ENCODE data around the gene HOXB3.

Gene HOXB3

DNA sequence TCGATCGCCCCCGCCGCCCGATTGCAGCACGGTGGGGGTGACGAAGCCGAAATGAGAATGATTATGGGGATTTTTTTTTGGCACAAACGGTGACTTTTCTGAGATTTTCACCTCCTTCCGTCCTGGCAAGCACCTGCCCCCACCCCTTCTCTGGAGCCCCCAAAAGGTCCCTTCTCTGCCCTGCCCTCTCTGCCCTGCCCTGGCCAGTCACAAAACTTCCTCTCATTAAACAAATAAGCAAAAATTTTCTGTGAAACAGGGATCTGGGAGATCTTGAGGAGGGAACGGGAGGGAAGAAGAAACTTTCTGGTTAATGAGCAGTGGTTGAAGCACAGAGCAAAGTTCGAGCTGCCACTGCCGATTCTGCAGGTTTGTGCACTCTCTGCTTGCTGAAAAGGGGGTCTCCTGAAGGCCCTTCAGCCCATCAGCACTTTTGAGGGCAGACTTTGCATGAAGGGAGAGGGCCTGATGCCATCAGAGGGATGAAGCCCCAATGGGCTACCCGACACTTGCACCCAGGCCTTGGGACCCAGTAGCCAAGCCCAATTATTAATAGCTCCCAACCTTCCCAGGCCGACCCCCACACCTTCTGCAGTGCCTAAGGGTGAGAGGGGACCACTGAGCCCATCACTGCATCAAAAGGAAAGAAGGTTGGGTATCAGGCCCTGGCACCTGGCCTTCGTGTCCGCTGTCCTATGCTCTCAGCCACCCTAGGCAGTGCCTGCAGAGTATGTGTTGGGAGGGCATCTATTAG, 26.1 kb upstream of the HOXB3 start:
- POLR2A ChIA-PET, result no interaction called here
- Histone ChIP-seq H3K4me1 (ENCODE audit: control insufficient read depth, insufficient read depth, low read length) (peaks cover 46% of the 10 kb centered on the region), H3K36me3 (ENCODE audit: control insufficient read depth in 2 of 2, insufficient read depth in 1 of 2, low read length in 2 of 2) (no peaks in the 10 kb centered on the region), H3K27ac (ENCODE audit: extremely low read depth, low read depth, low read length) (peak overlapping the region; percentile 67; the same call in 1 of the 2 replicates), H3K4me3 (ENCODE audit: low read depth, low read length) (no peak overlapping the region), H3K9me3 (ENCODE audit: control insufficient read depth, insufficient read depth, low read depth, low read length) (no peaks in the 10 kb centered on the region)
- CTCF ChIA-PET, result interaction anchor here (0.6 to 5.7 kb wide), 8 partner anchors 281 to 462 kb away, joined by 3 to 86 read pairs (median 3); no protein-coding TSS in a partner anchor
- TF ChIP-seq ZNF600 (tag by site-specific recombination; IDR thresholded peaks at IDR 0.05) (peak; percentile 31; the same call in 1 of the 2 replicates), ZNF654 (tag by site-specific recombination; IDR thresholded peaks at IDR 0.05; ENCODE audit: low read depth) (0 out of 2 replicates have a peak, but pooled peaks have one; percentile 14), ZNF280D (tag by site-specific recombination; IDR thresholded peaks at IDR 0.05) (no peak), PRDM4 (tag by site-specific recombination; IDR thresholded peaks at IDR 0.05) (no peak), MZF1 (tag by site-specific recombination; IDR thresholded peaks at IDR 0.05; ENCODE audit: borderline replicate concordance) (peak; percentile 76), ZNF2 (tag by site-specific recombination; IDR thresholded peaks at IDR 0.05) (peak; percentile 82; the same call in 1 of the 2 replicates), PATZ1 (tag by site-specific recombination; IDR thresholded peaks at IDR 0.05) (peak; percentile 90), ZNF501 (tag by site-specific recombination; IDR thresholded peaks at IDR 0.05) (no peak), BCL11A (tag by site-specific recombination; IDR thresholded peaks at IDR 0.05; ENCODE audit: low read depth) (0 out of 2 replicates have a peak, but pooled peaks have one; percentile 0), ZNF366 (tag by site-specific recombination; conservative IDR thresholded peaks at IDR 0.05) (peak; percentile 18; the same call in 1 of the 2 replicates), ZXDB (tag by site-specific recombination; IDR thresholded peaks at IDR 0.05) (0 out of 2 replicates have a peak, but pooled peaks have one; percentile 20), KLF8 (tag by site-specific recombination; IDR thresholded peaks at IDR 0.05) (0 out of 2 replicates have a peak, but pooled peaks have one; percentile 24)

- Histone ChIP-seq H3K9me3 (ENCODE audit: control insufficient read depth, insufficient read depth, low read depth, low read length) (no peaks in the 10 kb centered on the region), H3K27ac (ENCODE audit: extremely low read depth, low read depth, low read length) (peak within 1 kb of the TSS; percentile 72), H3K4me1 (ENCODE audit: control insufficient read depth, insufficient read depth, low read length) (peaks cover 38% of the 10 kb centered on the region), H3K4me3 (ENCODE audit: low read depth, low read length) (peak within 1 kb of the TSS; percentile 35), H3K36me3 (ENCODE audit: control insufficient read depth in 2 of 2, insufficient read depth in 1 of 2, low read length in 2 of 2) (no peaks in the 10 kb centered on the region)
- POLR2A ChIA-PET, result no interaction called here
- CTCF ChIA-PET, result interaction anchor here (0.6 to 5.7 kb wide), 9 partner anchors 21 to 461 kb away, joined by 3 to 86 read pairs (median 3); no protein-coding TSS in a partner anchor
- TF ChIP-seq ZNF114 (tag by site-specific recombination; IDR thresholded peaks at IDR 0.05), result no peak
- no peak for TF ChIP-seq ZNF24 (tag by site-specific recombination; IDR thresholded peaks at IDR 0.05)
- TF ChIP-seq ZNF518A (tag by site-specific recombination; conservative IDR thresholded peaks at IDR 0.05; ENCODE audit: low read depth), result 0 out of 2 replicates have a peak, but pooled peaks have one; percentile 8
- TF ChIP-seq ZNF155 (tag by site-specific recombination; IDR thresholded peaks at IDR 0.05), result no peak
- TF ChIP-seq, protein P1, sequence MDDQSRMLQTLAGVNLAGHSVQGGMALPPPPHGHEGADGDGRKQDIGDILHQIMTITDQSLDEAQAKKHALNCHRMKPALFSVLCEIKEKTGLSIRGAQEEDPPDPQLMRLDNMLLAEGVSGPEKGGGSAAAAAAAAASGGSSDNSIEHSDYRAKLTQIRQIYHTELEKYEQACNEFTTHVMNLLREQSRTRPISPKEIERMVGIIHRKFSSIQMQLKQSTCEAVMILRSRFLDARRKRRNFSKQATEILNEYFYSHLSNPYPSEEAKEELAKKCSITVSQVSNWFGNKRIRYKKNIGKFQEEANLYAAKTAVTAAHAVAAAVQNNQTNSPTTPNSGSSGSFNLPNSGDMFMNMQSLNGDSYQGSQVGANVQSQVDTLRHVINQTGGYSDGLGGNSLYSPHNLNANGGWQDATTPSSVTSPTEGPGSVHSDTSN (CRISPR knock-in tag; IDR thresholded peaks at IDR 0.05), result no peak
Observed at GRCh38 chr17:48615047-48615962, 25.3 kb upstream of the HOXB3 start, which contains the start of gene HOXB8. Gene HOXB8, minus strand, starts transcription at chr17:48615292. Its CDS starts 588 bp downstream, at chr17:48614704.

Measured in HEK293 (cell line).